Tibial nerve (tissue), 4 donors: ENCODE data around the gene CFAP210. TPM values are rescaled to one million over a fixed set of nuclear protein-coding genes. Genes with fewer than 3 reads are reported as not detected.

Experiments used
- DNase-seq, 2 donors: peaks; one replicate each; pipeline ENCODE4 v3.0.0-alpha.2; 2019; ENCODE audit warnings: low spot score in 2 of 2
- H3K27ac ChIP-seq, 4 donors: fragments of 200-600 bp; sonication (generic) in 3 of 4; one replicate each; pipeline ENCODE4 v1.5.1; 2017 to 2019; ENCODE audit warnings: mild to moderate bottlenecking in 1 of 4
- H3K27me3 ChIP-seq, 2 donors: fragments of 200-600 bp; sonication (generic) in 1 of 2; one replicate each; pipeline versions ENCODE4 v1.5.1 to v1.6.0; 2017 to 2019
- H3K36me3 ChIP-seq, 3 donors: fragments of 200-600 bp; sonication (generic); one replicate each; pipeline ENCODE4 v1.5.1; 2018 to 2019
- H3K4me1 ChIP-seq, 4 donors: fragments of 200-600 bp; sonication (generic) in 3 of 4; one replicate each; pipeline ENCODE4 v1.5.1; 2017 to 2019
- H3K4me3 ChIP-seq, 4 donors: fragments of 200-600 bp; sonication (generic) in 3 of 4; one replicate each; pipeline ENCODE4 v1.5.1; 2017 to 2019; ENCODE audit warnings: mild to moderate bottlenecking in 1 of 4, moderate library complexity in 1 of 4
- H3K9me3 ChIP-seq, 4 donors: fragments of 200-600 bp; sonication (generic) in 3 of 4; one replicate each; pipeline ENCODE4 v1.5.1; 2017 to 2019
- CTCF ChIP-seq, 5 experiments: fragments of 200-600 bp in 3 of 5; fragments of 450-650 bp in 2 of 5; sonication (generic) in 3 of 5; IDR thresholded peaks; one replicate each; pipeline ENCODE4 v1.5.1; 2016 to 2019; ENCODE audit warnings: antibody characterized with exemption in 5 of 5, mild to moderate bottlenecking in 3 of 5, moderate library complexity in 2 of 5
- EP300 ChIP-seq, 2 donors: sonication (generic); formaldehyde crosslinking; IDR thresholded peaks; one replicate each; pipeline ENCODE4 v1.6.1; 2017; ENCODE audit warnings: antibody characterized with exemption in 2 of 2, mild to moderate bottlenecking in 1 of 2
- POLR2A ChIP-seq, 2 donors: fragments of 450-650 bp; IDR thresholded peaks; one replicate each; pipeline ENCODE4 v1.6.1; 2017; ENCODE audit warnings: antibody characterized with exemption in 2 of 2, mild to moderate bottlenecking in 2 of 2, moderate library complexity in 2 of 2
- WGBS, 2 donors: methylation state at CpG; one replicate each; pipeline ENCODE4 v1.1.5; 2018; 5-methylcytosine and 5-hydroxymethylcytosine counted together
- total RNA-seq, 4 donors: library from RNA; depleted of rRNA; stranded (reverse); fragments of >200 nt; gene quantifications; one replicate each; pipeline ENCODE4 v1.1.0, GENCODE V29; 2016

CFAP210 gene
- total RNA-seq, 4 donors from 2014 or later: 0.60 to 0.87 TPM; not detected in 2

- Histone ChIP-seq H3K4me3 (no peak overlapping the region), H3K27me3 (no peaks in the 10 kb centered on the region), H3K36me3 (no peaks in the 10 kb centered on the region), H3K27ac (no peak overlapping the region), H3K9me3 (no peaks in the 10 kb centered on the region), H3K4me1 (peaks cover 0 to 21% (median 4%) of the 10 kb centered on the region in 4 donors)
- 94 to 98% methylated on average over 3 of the region's 3 CpGs for WGBS, 2 donors
- TF ChIP-seq CTCF (IDR thresholded peaks at IDR 0.05) (no peak), EP300 (IDR thresholded peaks at IDR 0.05) (no peak), POLR2A (IDR thresholded peaks at IDR 0.05) (no peak)
- no peak for DNase-seq
Measured at GRCh38 chr2:169713331-169713730, 19.1 kb upstream of the CFAP210 start.

DNA sequence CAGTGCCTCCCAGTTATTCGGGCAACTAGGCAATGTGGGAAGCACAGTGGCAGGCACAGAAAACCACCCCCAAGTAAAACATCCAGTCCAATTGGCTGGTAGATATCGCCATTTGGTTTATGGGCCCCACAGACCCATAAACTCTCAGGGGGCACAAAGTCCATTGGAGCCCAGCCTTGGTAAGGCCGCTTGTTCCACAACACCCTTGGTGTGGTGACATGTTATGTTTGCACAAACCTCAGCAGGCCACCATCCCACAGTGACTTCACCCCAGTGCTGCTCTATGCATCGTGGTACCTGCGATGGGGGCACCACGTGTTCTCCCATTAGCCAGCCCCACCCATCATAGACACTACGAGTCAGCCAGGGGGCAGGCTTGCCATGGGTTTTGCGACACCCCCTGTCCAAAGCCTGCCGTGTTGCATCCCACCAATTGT lies 18.6 kb upstream of the CFAP210 start:
- H3K27ac ChIP-seq: no peak overlapping the region
- TF ChIP-seq POLR2A (IDR thresholded peaks at IDR 0.05) (no peak), CTCF (IDR thresholded peaks at IDR 0.05) (no peak), EP300 (IDR thresholded peaks at IDR 0.05) (no peak)
- no peak overlapping the region for H3K4me3 ChIP-seq
- WGBS, 2 donors: 94 to 99% methylated on average over 9 of the region's 9 CpGs
- DNase-seq: no peak
- H3K36me3 ChIP-seq: no peaks in the 10 kb centered on the region
- no peaks in the 10 kb centered on the region for H3K27me3 ChIP-seq
- no peaks in the 10 kb centered on the region for H3K9me3 ChIP-seq
- peaks cover 0 to 21% (median 4%) of the 10 kb centered on the region in 4 donors for H3K4me1 ChIP-seq

DNA sequence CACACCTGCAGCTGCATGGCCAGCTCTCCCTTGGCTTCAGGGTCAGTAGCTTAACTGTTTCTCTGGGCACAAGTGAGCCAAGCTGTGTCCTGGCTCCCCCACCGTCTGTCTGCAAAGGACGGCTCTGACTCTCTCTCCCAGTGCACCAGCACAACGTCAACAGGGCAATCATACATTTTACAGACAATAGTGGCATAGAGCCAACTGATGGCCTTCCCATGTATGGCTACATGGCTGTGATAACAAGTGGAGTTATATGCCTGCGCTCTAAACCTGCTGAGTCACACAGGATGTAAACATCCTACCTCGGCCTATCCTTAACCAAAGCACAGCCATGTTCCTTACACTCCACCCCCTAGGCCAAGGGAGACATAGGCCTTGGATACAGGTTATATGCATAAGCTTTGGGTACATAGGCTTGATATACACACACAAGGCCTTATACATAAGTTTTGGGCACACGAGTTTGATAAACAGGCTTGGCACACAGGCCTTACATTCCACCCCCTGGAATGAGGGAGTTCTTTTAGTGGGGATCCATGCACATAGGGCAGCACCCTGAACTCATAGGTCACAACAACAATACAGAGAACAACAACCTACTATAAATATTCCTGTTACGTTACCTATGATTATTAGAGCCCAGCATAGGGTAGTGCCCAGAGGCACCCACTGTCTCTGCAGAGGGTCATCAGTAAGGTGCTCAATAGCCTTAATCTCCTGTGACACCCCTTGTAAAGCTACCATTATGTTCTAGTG lies 17.7 kb upstream of the CFAP210 start:
- no peak for TF ChIP-seq EP300 (IDR thresholded peaks at IDR 0.05)
- TF ChIP-seq CTCF (IDR thresholded peaks at IDR 0.05): no peak
- TF ChIP-seq POLR2A (IDR thresholded peaks at IDR 0.05): no peak
- Histone ChIP-seq H3K27me3 (no peaks in the 10 kb centered on the region), H3K36me3 (no peaks in the 10 kb centered on the region), H3K4me3 (no peak overlapping the region), H3K27ac (no peak overlapping the region), H3K9me3 (no peaks in the 10 kb centered on the region), H3K4me1 (peaks cover 0 to 20% (median 4%) of the 10 kb centered on the region in 4 donors)
- DNase-seq: no peak
- 36 to 65% methylated on average over 7 of the region's 7 CpGs for WGBS, 2 donors

GRCh38 chr2:169709981-169710380 lies 15.8 kb upstream of the CFAP210 start:
- H3K9me3 ChIP-seq: no peaks in the 10 kb centered on the region
- H3K27me3 ChIP-seq: no peaks in the 10 kb centered on the region
- peaks cover 0 to 4% (median 0%) of the 10 kb centered on the region in 3 donors for H3K36me3 ChIP-seq
- DNase-seq: no peak
- H3K27ac ChIP-seq: no peak overlapping the region
- H3K4me3 ChIP-seq: no peak overlapping the region
- TF ChIP-seq CTCF (IDR thresholded peaks at IDR 0.05) (no peak), EP300 (IDR thresholded peaks at IDR 0.05) (no peak), POLR2A (IDR thresholded peaks at IDR 0.05) (no peak)
- WGBS, 2 donors: 88 to 95% methylated on average over 1 of the region's 1 CpG
- H3K4me1 ChIP-seq: peaks cover 0 to 5% (median 0%) of the 10 kb centered on the region in 4 donors

- no peak for DNase-seq
- Histone ChIP-seq H3K4me3 (no peak overlapping the region), H3K4me1 (peaks cover 0 to 5% (median 0%) of the 10 kb centered on the region in 4 donors), H3K36me3 (peaks cover 0 to 4% (median 0%) of the 10 kb centered on the region in 3 donors), H3K9me3 (no peaks in the 10 kb centered on the region), H3K27ac (no peak overlapping the region), H3K27me3 (no peaks in the 10 kb centered on the region)
- WGBS, 2 donors: 95 to 100% methylated on average over 1 of the region's 1 CpG
- TF ChIP-seq POLR2A (IDR thresholded peaks at IDR 0.05) (no peak), CTCF (IDR thresholded peaks at IDR 0.05) (no peak), EP300 (IDR thresholded peaks at IDR 0.05) (no peak)
Measured at GRCh38 chr2:169709331-169709730, 15.1 kb upstream of the CFAP210 start.
